NCI-H2029 (cell line): Measurements from ENCODE around the gene SLC25A21.

ENCODE experiments used
- DNase-seq: peaks from one replicate; lab custom pipeline; 2025; lab: John Stamatoyannopoulos, UW

SLC25A21 gene

GRCh38 chr14:37045340-37046061 lies 126.9 kb downstream of the SLC25A21 start:
- DNase-seq, result no peak

GRCh38 chr14:37037636-37038387 lies 134.6 kb downstream of the SLC25A21 start:
- no peak for DNase-seq

GRCh38 chr14:37036669-37037341 lies 135.6 kb downstream of the SLC25A21 start:
- no peak for DNase-seq

- no peak for DNase-seq
These were observed 137.0 kb downstream of the SLC25A21 start for GRCh38 chr14:37035401-37035800.

GRCh38 chr14:37034410-37035285 lies 137.8 kb downstream of the SLC25A21 start:
- DNase-seq, result no peak

GRCh38 chr14:37032863-37033262 lies 139.5 kb downstream of the SLC25A21 start:
- no peak for DNase-seq

- no peak for DNase-seq
These were observed 145.1 kb downstream of the SLC25A21 start for GRCh38 chr14:37027188-37027824.

GRCh38 chr14:37023875-37024565 lies 148.4 kb downstream of the SLC25A21 start:
- DNase-seq, result no peak

- DNase-seq, result no peak
These were observed 151.0 kb downstream of the SLC25A21 start for GRCh38 chr14:37021390-37021789.

- no peak for DNase-seq
These were observed 152.9 kb downstream of the SLC25A21 start for GRCh38 chr14:37019488-37019887.

GRCh38 chr14:37018571-37019240 lies 153.7 kb downstream of the SLC25A21 start:
- no peak for DNase-seq

GRCh38 chr14:37013078-37013477 lies 159.3 kb downstream of the SLC25A21 start:
- no peak for DNase-seq

- no peak for DNase-seq
These were observed 173.7 kb downstream of the SLC25A21 start for GRCh38 chr14:36998686-36999085.

GRCh38 chr14:36997843-36998242 lies 174.6 kb downstream of the SLC25A21 start:
- no peak for DNase-seq

- no peak for DNase-seq
These were observed 175.4 kb downstream of the SLC25A21 start for GRCh38 chr14:36996857-36997590.

GRCh38 chr14:36996133-36996856 lies 176.1 kb downstream of the SLC25A21 start:
- no peak for DNase-seq

- DNase-seq, result no peak
These were observed 182.6 kb downstream of the SLC25A21 start for GRCh38 chr14:36989806-36990205.

- DNase-seq, result no peak
These were observed 183.4 kb downstream of the SLC25A21 start for GRCh38 chr14:36988989-36989388.

GRCh38 chr14:36988568-36988967 lies 183.8 kb downstream of the SLC25A21 start:
- no peak for DNase-seq
